Measurements from ENCODE around the gene PDSS2.
"Not testable (repeated sequence)": the region's sequence is repeated elsewhere in the genome, so short reads cannot be mapped to it uniquely, and the experiment has no call there.

Gene PDSS2

DNA sequence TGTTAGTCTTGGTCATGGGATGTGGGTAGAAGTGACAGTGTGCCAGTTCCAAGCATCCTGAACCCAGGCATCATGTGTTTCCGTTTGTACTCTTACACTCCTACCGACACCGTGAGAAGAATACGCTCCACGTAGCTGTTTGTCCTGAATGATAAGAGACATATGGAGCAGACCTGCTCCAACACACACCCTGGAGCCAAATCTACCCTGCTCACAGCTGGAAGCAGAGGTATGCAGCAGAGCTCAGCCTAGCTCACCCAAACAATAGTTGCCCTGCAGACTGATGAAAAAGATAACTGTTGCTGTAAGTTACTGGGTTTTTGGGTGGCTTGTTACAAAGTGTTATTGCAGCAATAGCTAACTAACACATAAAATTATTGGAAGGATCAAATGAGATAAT is 14.3 kb upstream of the PDSS2 start:
- DNase-seq (ENCODE audit: low read depth) = no peak

DNA sequence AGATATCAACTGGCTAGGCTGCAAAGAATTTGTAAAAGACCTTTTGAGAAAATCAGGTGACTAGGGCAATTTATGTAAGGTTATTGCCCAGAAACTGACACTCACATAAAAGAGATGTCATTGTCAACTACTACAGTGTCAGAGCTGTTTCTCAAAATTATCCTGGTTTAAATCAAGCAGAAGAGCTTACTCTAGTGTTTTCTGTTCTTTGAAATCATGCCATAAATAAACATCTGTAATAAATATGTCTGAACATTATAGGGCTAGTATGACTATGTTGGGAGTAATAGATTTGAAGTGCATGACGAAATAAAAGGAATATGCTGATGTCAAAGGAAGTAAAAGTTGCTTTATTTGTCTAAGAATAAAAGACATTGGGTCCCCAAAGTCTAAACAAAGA is 11.0 kb upstream of the PDSS2 start:
- DNase-seq (ENCODE audit: low read depth) = no peak

DNA sequence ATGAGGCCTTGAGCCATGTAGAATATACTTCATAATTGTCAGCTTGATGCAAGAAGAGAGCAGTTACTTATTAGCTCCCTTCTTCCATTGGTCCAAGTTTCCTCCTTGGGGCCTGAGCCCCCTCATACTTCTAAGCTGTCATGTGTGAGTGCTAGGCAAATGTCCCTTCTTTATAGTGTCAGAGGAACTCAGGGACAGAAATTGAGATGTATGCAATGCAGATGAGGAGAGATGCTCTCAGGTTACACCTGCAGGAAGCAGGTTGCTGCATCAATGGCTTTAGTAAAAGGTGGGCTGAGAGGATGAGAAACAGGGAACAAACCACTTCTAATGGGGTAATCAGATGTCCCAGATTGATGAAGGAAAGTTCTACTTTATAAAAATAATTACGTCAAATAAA is 6.7 kb upstream of the PDSS2 start:
- no peak for DNase-seq (ENCODE audit: low read depth)

DNA sequence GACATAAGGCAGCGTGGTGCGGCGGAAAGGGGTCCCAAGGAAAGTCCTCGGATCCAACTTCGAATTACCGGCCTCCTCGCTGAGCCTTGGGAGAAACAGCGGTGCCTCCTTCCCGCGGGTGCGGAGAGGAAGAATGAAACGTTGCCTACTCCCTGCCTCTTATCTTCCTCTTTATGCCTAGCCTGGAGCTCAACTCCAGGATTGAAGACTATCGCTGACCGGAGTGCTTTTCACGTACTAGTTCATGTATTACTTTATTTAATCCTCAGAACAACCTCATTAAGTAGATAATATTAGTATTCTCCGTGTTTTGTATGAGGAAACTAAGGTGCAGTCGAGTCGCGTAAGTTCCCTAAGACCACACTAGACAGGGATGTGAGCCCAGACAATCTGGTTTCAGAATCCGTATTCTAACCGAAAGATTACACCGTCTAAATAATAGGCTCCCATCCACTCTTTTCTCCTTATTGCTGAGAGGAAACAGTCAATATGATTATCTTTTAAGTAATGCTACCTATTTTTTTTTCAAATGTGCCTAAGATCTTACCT is 793 bp upstream of the PDSS2 start:
- DNase-seq (ENCODE audit: low read depth) = no peak

DNA sequence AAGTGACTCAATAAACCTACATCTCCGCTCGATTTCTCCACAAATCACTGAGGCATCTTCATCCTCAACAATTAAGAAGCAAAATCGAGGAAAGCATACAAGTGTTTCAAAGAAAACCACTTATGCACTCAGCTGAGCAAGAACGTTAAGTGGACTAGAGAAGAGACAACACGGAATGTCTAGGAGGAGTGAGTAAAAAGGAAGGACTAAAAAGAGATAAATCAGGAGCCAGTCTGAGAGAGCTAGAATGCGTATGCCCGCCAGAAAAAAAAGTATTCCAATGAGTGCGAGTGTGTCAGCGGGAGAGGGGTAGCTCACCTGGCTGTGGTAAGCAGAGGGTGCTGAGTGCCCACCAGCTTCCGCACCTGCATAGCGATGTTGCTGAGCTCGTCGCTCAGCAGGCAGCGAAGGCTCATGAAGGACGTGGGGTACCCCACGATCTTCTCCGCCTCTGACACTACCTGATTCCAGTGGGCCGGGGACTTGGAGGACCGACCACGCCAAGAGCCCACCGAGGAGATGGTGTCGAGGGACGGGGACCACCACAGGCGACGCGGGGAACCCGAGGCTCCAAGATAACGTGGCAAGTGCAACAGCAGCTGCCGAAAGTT is 587 bp downstream of the PDSS2 start:
- peak; percentile 42 for DNase-seq (ENCODE audit: low read depth)

DNA sequence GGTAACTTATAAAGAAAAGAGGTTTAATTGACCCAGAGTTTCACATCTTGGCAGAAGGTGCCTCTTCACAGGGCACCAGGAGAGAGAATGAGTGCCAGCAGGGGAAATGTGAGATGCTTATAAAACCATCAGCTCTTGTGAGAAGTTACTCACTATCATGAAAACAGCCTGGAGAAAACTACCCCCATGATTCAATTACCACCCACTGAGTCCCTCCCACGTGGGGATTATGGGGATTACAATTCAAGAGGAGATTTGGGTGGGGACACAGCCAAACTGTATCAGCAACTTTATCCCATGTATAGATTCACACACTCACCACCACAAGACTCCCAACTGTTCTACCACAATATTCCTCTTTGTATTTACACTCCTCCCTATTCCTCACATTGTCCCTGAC is 10.6 kb downstream of the PDSS2 start:
- DNase-seq (ENCODE audit: low read depth) = no peak

DNA sequence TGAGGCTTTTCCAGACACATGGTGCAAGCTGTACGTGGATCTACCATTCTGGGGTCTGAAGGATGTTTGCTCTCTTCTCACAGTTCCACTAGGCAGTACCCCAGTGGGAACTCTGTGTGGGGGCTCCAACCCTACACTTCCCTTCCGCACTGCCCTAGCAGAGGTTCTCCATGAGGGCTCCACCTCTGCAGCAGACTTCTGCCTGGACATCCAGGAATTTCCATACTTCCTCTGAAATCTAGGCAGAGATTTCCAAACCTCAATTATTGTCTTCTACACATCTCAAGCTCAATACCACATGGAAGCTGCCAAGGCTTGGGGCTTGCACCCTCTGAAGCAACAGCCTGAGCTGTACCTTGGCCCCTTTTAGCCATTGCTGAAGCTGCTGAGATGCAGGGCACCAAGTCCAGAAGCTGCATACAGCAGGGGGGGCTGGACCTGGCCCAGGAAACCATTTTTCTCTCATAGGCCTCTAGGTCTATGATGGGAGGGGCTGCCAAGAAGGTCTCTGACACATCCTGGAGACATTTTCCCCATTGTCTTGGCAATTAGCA is 11.6 kb downstream of the PDSS2 start:
- DNase-seq (ENCODE audit: low read depth) = no peak

DNA sequence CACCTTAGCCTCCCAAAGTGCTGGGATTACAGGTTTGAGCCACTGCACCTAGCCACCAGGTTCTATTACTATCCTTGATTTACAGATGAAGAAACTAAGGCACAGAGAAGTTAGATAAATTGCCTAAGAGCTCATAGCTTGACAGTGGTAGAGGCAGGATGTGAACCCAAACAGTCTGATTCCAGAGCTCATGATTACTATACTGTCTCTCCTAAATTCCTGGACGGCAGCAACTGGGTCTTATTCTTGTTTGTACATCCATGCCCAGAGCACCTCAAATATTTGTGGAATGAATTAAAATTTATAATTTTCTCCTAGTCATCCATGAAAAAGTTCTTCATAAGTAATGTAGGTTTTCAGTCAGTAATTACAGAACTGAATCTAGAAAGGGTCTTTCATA is 15.1 kb downstream of the PDSS2 start:
- peak; percentile 39 for DNase-seq (ENCODE audit: low read depth)

DNA sequence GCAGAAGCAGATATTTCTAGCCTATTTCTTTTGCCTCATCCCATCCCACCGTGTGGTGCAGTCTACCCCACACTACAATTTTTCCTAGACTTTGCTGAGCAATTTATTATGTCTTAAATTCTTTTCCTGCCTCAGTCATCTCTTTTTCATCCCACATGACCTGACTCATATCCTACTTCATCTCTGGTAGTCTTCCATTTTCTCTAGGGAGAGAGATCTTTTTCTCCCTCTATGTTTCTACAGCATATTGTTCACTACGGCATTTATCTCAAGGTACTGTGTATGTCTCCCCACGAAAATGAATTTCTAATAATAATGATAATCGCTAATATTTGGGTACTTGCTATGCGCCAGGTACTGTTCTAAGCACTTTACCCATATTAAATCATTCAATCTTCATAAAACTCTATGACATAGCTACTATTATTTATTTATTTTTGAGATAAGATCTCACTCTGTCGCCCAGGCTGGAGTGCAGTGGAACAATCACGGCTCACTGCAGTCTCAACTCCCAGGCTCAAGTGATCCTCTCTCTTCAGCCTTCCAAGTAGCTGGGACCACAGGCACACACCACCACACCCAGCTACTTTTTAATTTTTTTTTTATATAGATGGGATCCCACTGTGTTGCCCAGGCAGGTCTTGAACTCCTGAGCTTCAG is 15.6 kb downstream of the PDSS2 start:
- peak; percentile 87 for DNase-seq (ENCODE audit: low read depth)

DNA sequence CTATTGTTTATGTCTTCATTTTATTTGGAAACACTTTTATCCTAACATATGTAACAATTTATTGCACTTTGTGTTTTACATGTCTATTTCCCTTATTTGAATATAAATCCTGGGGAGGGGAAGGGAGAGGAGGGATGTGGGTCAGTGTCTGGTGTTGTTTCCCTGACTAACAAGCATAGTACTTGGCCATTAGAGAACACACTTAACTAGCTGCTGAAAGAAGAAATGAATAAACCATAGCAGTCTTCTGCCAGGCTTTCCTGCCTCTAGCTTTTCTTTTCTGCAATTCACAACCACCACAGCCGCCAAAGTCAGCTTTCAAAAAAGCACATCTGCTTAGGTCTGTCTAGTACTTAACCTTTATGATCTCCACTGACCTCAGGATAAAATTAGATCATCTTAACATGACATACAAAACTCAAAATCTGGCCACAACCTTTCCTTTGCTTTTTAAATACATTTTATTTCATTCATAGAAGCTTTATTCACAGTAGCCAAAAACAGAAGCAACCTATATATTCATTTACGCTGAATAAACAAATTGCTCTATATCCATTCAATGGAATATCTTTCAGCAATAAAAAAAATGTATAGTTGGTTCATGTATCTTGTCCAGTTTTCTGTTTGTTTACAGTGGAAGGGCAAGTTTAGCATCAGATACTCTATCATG is 16.3 kb downstream of the PDSS2 start:
- peak; percentile 13 for DNase-seq (ENCODE audit: low read depth)

DNA sequence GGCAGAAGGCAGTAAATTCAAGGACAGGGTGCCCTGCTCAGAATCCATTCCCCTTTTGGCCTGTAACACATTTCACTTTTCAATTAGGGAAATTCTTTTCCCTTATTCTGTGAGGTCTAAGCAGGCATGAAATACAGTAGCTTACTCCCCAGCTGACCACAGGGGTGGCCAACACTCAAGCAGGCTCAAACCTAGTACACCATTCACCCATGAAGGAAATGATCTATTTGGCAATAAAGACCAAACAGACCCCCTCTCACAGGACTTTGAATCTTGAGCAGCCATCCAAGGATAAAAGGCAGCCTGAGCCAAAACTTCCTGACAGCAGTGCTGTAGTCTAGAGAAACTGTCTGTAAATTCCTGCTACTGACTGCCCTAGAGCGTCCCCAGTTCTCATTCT is 17.7 kb downstream of the PDSS2 start:
- DNase-seq (ENCODE audit: low read depth) = no peak

DNA sequence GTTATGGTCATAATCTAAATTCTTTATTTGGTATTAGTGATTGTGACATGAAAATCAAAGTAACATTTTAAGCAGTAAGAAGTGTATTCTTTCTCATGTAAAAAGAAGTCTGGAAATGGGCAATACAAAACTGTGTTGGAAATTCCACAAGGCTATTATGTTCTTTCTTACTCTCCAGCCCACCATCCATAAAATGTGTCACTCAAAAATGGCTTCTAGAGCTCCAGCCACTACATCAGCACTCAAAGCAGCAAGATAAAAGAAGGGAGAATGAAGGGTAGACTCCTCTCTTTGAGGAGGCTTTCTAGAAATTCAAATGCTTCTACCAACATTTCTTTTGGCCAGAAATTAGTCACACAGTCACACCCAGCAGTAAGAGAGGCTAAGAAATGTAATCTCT is 18.4 kb downstream of the PDSS2 start:
- no peak for DNase-seq (ENCODE audit: low read depth)

DNA sequence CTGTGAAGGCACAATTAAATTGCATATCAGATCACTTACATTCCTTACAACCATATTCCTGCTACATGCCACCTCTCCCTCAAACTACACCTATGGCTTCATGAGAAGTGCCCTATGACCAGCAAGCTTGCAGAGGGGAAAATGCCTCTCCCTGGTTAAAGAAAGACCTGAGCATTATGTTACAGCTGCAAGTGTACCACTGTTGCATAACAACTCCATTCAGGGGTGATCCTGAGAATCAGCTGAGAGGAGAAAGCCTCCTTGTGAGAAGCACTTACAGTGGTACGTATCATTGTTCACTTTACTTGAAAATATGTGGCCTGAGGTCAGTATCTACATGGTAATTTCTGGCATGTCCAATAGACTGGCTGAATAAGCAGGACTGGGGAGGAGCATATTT is 20.0 kb downstream of the PDSS2 start:
- no peak for DNase-seq (ENCODE audit: low read depth)

DNA sequence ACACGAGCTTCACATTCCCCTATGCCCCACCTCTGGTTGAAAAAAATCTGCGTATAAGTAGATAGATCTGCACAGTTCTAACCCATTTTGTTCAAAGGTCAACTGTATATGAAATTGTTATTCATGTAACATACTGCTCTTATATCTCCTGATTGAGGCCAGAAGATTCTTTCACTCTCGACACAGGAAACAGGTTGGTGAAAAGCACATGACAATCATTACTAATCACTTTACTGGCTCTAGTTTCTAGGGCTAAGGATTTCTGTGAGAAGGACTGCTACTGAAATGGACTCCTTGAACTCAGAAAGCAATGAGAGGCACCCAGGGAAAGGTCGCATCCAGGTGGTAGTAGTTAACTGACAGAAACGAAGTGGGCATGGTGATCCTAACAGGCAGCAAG is 21.7 kb downstream of the PDSS2 start:
- DNase-seq (ENCODE audit: low read depth) = no peak

DNA sequence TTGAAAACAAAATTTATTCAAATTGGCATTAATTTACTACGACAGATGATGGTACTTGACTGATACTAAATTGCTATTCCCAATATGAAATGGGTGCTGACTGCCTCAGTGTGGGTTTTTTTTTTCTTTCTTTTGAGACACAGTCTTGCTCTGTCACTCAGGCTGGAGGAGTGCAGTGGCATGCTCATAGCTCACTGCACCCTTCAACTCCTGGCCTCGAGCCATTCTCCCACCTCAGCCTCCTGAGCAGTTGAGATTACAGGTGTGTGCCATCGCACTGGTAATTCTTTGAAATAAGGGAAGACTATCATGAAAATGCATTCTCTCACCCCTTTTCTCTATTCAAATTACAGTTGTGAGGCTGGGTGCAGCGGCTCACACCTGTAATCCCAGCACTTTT is 22.5 kb downstream of the PDSS2 start:
- no peak for DNase-seq (ENCODE audit: low read depth)

DNA sequence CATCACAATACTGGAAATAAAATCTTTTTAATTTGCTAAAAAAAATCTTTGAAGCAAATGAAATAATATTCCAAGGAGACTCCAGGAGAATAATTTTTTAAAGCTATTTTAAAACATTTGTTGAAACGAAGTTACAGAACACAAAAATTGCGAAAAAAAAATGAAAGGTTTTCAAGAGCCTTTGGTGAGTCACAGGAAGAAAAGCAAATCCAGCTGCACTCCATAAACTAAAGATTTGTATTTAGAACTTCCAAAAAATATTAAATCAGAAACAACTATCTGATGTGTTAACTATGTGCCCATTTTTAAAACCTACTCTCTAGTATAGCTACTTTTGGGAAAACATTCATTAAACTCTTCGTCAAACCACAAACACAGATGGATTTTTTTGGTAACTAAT is 23.6 kb downstream of the PDSS2 start:
- DNase-seq (ENCODE audit: low read depth) = peak; percentile 32

DNA sequence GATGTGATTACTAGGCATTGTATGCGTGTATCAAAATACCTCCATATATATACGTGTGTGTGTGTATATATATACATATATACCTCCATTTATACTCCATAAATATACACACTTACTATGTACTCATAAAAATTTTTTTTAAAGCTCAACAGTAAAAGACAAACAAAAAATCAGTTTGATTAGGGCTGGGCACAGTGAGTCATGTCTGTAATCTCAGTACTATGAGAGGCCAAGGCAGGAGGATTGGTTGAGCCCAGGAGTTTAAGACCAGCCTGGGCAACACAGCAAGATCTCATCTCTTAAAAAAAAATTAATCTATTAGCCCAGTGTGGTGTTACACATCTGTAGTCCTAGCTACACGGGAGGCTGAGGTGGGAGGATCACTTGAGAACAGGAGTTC is 24.6 kb downstream of the PDSS2 start:
- DNase-seq (ENCODE audit: low read depth) = peak; percentile 9

DNA sequence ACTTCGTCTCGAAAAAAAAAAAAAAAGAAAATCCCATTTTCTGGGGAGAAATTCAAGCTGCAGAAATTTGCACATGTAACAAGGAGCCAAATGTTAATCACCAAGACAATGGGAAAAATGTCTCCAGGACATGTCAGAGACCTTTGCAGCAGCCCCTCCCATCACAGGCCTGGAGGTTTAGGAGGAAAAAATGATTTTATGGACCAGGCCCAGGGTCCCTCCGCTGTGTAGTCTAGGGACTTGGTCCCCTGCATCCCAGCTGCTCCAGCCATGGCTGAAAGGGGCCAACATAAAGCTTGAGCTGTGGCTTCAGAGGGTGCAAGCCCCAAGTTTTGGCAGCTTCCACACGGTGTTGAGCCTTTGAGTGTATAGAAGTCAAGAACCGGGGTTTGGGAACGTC is 33.4 kb downstream of the PDSS2 start:
- not testable (repeated sequence) for DNase-seq (ENCODE audit: low read depth)

DNA sequence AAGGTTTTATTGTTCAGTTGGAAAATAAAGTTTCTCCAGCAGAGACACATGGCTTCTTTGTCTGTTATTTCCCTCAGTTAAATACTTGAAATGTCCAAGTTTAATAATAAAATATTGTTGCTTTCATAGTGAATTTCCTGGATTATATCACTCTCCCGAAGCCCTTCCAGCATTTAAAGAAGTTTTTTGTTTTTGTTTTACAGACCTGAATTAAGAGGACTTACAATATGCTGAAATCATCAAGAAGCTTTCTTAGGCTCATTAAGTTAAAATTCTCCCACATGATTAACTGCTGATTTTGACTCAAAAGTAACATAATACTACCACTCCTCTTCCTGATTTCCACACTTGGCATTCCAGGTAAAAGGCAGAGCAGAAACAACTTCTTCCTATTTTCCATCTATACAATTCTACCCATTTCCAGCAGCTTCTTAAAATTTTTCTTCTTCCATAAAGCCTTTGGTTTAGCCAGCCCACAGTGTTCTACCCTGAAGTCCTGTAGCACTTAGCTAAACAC is 35.8 kb downstream of the PDSS2 start:
- no peak for DNase-seq (ENCODE audit: low read depth)

DNA sequence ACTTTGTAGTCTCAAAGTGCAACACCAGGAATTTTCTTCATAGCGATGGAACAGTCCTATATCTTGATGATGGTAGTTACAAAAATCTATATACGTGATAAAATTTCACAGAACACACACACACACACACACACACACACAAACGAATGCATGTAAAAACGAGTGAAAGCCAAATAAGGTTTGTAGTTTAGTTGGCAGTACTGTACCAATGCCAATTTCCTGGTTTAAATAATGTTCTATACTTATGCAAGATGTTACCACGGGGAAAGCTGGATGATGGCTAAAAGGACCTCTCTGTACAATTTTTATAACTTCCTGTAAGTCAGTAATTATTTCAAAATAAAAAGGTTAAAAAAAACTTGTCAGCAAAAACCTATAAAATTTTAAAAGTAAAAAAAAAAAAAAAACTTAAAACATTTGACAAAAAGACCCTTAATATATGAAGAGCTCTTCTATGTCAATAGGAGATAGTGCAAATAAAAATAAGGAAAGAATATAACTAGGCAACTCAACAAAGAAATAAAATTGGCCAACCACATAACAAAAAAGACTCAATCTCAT is 37.6 kb downstream of the PDSS2 start:
- DNase-seq (ENCODE audit: low read depth) = no peak

DNA sequence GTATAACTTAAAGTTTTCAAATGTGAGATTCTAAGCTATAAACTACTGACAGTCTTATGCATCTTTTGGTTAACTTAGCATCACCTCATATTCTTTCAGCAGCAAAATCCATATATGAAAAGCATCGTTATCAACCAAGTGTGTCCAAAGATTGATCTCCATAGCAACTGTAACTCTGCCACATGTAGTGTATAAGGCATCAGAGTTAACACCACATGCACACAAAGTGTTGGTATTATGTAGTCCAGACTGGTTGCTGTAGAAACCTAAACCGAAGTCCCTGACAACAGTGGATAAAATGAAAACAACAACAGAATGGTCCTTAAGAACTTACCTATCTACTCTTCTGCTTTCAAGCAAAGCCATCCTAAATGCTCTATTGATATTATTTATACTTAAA is 39.6 kb downstream of the PDSS2 start:
- DNase-seq (ENCODE audit: low read depth) = no peak

DNA sequence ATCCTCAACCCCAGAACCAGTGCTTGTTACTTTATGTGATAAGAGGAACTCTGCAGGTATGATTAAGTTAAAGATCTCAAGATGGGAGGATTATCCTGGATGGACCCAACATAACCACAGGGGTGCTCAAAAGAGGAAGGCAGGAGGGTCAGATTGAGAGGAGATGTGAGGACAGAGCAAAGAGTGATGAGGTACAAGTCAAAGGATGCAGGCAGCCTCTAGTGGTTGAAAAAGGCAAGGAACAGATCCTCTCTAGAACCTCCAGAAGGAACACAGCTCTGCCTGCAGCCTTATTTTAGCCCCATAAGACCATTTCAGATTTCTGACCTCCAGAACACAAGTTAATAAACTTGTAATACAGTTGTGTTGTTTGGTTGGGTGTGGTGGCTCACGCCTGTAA is 41.2 kb downstream of the PDSS2 start:
- DNase-seq (ENCODE audit: low read depth) = peak; percentile 54

DNA sequence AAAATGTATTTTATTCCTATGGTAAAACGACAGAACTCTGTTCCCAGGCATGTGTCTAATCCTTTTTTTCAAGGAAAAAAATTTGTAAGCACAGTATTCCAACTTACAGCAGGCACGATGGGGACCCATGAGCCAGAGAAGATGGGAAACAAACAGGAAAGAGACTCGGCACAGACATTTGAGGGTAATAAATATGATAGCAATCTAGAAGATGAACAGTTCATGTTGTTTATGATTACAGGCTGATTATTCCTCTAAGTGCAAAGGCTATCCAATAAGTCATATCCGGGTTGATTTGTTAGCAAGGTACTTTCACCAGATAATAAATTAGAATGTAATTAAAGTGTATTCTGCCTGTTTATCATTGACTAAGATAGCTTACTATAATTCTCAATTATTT is 43.2 kb downstream of the PDSS2 start:
- DNase-seq (ENCODE audit: low read depth) = peak; percentile 4
